Hematopoietic multipotent progenitor cell treated with erythropoietin and hydrocortisone succinate and interleukin-3 and kit ligand, for 17 days (in vitro differentiated cells): ENCODE results near the gene CLNK.
"Not testable (repeated sequence)": the region's sequence is repeated elsewhere in the genome, so short reads cannot be mapped to it uniquely, and the experiment has no call there.

Source experiments
- DNase-seq: peaks from one replicate; pipeline ENCODE4 v3.0.0-alpha.2; 2015; ENCODE audit warnings: low spot score

Gene CLNK

GRCh38 chr4:10662937-10663336 is 21.6 kb downstream of the CLNK start:
- DNase-seq: no peak

GRCh38 chr4:10661047-10661446 is 23.5 kb downstream of the CLNK start:
- DNase-seq: no peak

GRCh38 chr4:10659251-10659650 is 25.3 kb downstream of the CLNK start:
- DNase-seq: no peak

DNA sequence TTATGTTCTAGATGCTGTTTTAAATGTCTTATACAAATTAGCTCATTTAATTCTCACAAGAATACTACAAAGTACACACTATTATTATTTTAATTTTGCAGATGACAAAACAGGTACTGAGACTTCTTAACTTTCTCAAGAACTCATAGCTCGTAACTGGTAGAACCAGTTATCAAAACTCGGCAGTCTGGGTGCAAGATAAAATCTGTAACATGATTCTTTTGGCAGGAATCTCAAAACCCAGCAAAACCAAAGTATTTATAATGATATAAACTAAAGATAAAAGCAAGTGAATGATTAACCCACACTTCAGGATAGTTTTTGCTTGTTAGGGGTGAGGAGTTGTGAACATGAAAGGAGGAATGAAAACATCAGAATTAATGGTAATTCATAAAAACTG is 27.6 kb downstream of the CLNK start:
- no peak for DNase-seq

GRCh38 chr4:10656420-10656819 is 28.1 kb downstream of the CLNK start:
- no peak for DNase-seq

- no peak for DNase-seq
Measured at GRCh38 chr4:10655968-10656367, 28.6 kb downstream of the CLNK start.

DNA sequence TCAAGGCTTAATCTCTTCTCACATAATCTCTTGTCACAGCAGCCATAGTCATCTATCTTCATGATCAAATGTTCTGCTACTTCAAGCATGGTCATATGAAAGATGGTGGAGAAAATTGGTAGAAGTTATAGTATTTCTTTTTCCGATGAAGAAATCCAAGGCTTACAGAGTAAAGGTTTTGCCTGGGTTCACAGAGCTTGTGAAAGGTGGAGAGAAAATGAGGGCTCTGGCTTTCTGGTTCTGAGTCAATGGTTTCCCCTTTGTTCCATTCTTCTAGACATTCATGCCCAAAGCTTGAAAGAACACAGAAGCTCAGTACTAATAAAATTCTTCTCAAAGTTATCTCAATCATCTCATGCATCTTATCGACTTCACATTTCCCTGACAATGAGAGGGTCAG is 36.1 kb downstream of the CLNK start:
- DNase-seq: no peak

- DNase-seq: no peak
Measured at GRCh38 chr4:10647846-10648245, 36.7 kb downstream of the CLNK start.

- no peak for DNase-seq
Measured at GRCh38 chr4:10643600-10644425, 40.8 kb downstream of the CLNK start.

- no peak for DNase-seq
Measured at GRCh38 chr4:10640561-10641201, 43.9 kb downstream of the CLNK start.

GRCh38 chr4:10639664-10640063 is 44.9 kb downstream of the CLNK start:
- DNase-seq: no peak

- DNase-seq: no peak
Measured at GRCh38 chr4:10639100-10639499, 45.5 kb downstream of the CLNK start.

DNA sequence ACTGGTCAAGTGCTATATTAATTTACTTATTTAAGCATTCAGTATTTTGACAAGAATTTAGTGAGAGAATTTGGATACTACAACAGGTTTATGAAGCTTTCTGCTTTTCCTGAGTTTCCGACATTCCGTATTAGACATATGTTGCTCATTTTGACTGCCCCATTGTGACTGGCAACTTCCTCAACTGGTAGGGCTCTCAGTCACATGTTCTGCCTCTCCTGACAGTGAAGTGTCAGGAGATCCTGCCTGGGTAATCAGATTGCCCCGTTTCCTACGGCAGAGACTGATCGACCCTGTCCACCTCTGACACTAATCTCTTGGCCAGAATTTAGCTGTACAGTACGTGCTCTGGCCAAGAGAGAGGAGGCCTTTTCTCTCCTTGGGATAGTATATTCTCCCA is 49.5 kb downstream of the CLNK start:
- DNase-seq: no peak

DNA sequence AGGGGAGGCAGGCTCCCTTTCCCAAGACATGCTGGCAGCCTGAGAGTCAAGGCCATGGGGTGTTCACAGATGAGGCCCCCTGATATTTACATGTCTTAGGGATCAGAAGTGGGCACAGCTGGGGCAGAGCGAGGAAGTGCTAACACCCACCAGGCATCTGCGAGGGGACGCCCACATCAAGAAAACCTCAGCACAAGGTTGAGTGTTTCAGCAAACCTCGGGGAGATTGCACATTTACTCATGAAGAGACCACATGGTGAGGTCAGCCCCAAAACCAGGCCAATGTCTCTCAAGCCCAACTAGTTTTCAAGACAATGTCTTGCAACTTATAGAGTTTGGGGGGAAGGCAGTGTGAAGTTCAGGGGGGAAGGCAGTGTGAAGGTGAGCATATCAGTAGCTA is 55.2 kb downstream of the CLNK start:
- DNase-seq: no peak

GRCh38 chr4:10625131-10625530 is 59.4 kb downstream of the CLNK start:
- DNase-seq: no peak

- no peak for DNase-seq
Measured at GRCh38 chr4:10623862-10624261, 60.7 kb downstream of the CLNK start.

DNA sequence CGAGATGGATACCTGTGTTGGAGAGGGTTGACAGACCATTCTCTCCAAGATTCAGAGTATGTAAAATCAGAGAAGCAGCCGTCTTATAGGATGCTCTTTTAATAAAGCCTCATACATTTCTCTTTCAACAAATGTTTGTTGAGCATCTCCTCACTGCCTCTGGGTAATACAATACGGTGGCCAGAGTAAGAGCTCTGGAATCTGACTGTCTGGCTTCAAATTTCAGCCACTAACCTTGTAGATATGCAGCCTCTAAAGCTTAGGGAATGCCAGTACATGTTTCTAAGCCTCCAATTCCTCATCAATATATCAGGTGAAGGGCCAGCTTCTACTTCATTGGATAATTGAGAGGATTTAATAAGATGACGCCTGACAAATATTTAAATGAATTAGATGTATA is 61.3 kb downstream of the CLNK start:
- no peak for DNase-seq

- DNase-seq: no peak
Measured at GRCh38 chr4:10622728-10623127, 61.8 kb downstream of the CLNK start.

DNA sequence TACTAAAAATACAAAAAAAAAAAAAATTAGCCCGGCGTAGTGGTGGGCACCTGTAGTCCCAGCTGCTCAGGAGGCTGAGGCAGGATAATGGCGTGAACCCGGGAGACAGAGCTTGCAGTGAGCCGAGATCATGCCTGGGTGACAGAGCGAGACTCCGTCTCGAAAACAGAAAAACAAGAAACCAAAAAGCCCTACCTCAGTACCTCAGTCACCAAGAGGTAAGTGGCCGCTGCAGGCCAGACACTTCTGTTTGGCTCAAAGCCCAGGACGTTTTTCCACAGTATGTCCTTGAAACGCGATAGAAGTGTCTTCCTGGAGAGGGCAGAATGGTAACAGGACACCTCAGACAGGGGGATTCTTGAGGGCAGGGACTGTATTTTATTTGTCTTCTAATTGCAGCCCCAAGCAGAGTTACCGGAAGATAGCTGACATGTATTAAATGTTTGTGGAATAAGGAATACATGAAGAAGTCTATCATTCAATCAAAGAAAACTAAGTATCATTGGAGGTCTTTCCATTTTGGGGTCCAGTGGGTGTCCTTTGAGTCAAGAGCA is 63.6 kb downstream of the CLNK start:
- no peak for DNase-seq

GRCh38 chr4:10619855-10620254 is 64.7 kb downstream of the CLNK start:
- DNase-seq: no peak

DNA sequence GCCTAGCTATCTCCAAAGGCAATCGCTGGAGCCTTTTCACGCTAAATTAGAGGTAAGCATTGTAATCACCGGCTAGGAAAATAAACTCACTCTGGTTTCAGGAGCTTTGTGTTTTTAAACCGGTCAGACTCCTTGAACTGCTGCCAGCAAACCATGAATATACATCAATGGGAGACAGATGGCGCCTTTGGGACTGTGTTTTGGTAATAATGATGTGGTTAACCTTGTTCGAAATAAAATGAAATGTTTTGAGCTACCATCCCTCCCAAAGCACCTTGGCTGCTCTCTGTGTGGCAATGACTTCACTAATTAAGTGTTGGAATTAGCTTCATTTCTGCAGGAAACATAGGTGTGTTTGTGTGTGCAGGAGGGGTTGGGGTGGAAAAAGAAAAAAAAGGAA is 65.3 kb downstream of the CLNK start:
- no peak for DNase-seq

GRCh38 chr4:10614926-10615325 is 69.6 kb downstream of the CLNK start:
- not testable (repeated sequence) for DNase-seq

- no peak for DNase-seq
Measured at GRCh38 chr4:10613926-10614478, 70.6 kb downstream of the CLNK start.
